GM19023 (cell line): ENCODE measurements around the gene ARAP2.

Experiments used
- ATAC-seq: cut with Tn5 transposase; IDR thresholded peaks from one replicate; pipeline ENCODE4 v1.9.1; 2021; ENCODE audit warnings: mild to moderate bottlenecking, moderate library complexity; ENCODE audit not compliant: unreplicated experiment

The ARAP2 gene

GRCh38 chr4:36260731-36261130 is 16.4 kb upstream of the ARAP2 start:
- no peak for ATAC-seq

GRCh38 chr4:36256398-36256891 is 12.1 kb upstream of the ARAP2 start:
- ATAC-seq = peak; percentile 60

GRCh38 chr4:36255577-36255976 is 11.3 kb upstream of the ARAP2 start:
- ATAC-seq = peak; percentile 72

DNA sequence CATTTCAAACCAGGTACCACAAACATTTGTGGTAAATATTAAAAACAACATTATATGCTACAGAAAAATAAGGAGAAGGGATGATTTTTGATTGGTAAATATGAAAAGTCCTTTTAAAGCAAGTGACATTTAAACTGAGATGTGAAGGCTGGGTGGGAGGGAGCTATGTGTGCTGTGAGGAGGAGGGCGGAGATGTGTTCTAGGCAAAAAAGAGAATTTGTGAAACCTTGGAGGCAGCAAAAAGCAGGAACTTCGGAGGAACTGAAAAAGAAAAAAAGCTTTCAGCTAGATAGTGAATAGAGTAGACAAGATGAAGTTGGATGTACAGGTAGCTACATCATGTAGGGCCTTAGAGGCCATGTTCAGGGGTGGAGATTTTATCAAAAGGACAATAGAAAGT is 10.1 kb upstream of the ARAP2 start:
- ATAC-seq = no peak

- ATAC-seq = no peak
Measured at GRCh38 chr4:36251983-36252382, 7.7 kb upstream of the ARAP2 start.

DNA sequence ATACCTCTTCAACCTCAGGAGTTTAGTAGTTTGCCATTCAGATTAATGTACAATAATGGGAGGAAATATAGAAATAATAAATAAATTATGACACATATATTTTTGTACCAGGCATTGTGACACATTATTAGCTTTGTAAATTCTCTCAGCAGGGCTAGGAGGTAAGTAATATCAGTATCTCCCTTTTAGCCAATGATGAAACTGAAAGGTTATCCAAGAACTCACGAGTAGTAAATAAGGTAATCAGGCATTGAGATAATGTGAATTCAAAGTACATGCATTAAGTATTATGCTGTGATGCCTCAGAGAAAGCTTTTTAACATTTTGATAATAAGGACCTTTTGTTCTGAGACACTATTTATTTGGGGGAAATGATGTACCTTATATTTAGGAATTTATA is 5.3 kb upstream of the ARAP2 start:
- no peak for ATAC-seq

DNA sequence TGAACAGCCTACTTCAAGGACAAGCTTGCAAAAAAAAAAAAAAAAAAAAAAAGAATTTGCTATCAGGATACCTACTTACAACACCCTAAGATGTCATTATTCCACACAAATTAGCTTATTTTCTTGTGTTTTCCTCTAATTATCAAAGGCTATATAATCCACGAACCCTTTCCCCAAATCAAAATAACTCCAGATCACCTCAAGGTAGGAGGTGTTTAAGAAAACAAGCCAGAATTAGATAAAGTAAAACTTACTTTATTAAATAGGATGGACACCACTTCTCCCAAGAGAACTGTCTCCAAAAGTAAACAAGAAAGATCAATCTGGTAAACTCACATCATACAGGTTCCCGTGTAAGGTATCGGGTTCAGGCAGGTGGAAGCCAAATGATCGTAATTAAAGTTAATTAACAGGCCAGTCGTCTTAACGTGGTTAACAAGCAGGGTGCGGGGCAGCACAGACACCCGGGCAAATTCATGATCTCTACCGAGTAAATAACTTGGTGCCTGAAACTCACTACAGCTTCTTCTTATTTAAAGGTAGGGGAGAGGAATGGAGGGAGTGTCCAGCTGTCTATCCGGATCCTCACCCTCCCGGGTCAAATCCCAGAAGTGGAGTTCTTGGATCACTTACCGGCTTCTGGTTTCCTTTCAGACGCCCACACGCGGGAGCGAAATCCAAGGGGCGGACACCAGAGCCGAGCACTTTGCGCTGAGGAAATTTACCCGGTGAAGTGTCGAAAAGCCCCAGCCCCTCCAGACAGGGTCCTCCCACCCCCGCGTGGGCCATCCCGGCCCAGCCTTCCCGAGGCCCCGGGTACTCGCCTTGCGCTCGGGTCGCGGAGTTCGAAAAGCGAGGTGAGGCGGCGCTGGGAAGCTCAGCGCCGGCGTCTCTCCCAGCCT is 708 bp downstream of the ARAP2 start:
- ATAC-seq = peak; percentile 41

- ATAC-seq = no peak
Measured at GRCh38 chr4:36242629-36243354, 1.5 kb downstream of the ARAP2 start.

DNA sequence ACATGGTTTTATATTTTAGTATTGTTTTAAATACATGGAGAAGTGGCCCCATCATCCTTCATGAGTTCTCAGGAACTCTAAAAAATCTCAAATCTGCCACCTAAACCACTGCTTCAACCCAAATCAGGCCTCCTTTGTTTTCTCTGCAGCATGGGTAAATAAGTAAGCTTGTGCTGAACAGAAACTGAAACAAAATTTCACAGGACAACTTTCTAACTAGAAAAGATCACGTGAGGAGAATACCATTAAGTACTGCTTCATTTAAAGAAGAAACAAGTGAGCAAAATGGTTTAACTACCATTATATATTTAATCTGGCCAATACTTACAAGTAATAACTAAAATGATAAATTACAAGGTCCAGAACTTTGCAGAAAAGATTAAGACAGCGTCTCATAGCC is 2.5 kb downstream of the ARAP2 start:
- peak; percentile 34 for ATAC-seq

DNA sequence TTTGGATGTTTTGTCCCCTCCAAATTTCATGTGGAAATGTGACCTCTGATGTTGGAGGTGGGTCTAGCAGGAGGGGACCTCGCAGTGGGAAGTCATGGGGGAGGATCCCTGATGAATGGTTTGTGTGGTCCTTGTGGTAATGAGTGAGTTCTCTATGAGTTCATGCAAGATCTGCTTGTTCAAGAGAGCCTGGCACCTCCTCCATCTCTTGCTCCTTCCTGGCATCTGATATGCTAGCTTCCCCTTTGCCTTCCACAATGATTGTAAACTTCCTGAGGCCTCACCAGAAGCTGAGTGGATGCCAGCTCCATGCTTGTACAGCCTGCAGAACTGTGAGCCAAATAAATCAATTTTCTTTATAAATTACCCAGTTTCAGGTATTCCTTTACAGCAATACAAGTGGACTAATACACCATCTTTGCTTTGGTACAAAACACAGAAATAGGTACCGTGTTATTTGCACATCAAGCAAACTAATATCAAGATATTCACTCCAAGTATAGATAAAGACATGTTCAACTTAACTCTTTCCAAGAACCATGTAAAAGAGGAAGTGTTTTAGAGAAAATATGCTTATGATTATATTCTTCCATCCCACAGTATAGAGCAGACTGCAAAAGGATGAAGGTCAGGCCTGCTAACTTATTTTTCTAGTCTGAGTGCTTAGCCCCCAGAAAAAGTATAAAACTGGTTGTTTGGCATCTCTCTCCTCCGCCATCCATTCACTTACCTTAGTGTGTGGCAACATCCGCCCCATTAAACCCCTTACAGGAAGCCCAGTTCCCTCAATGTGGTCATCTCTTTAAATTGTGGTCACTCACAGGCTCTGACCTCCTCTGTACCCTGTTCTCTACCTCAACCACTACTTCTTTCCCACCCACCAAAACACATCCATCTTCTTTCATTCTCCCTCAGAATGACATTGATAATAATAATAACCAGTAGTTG is 6.7 kb downstream of the ARAP2 start:
- no peak for ATAC-seq

GRCh38 chr4:36236159-36236558 is 8.2 kb downstream of the ARAP2 start:
- no peak for ATAC-seq

DNA sequence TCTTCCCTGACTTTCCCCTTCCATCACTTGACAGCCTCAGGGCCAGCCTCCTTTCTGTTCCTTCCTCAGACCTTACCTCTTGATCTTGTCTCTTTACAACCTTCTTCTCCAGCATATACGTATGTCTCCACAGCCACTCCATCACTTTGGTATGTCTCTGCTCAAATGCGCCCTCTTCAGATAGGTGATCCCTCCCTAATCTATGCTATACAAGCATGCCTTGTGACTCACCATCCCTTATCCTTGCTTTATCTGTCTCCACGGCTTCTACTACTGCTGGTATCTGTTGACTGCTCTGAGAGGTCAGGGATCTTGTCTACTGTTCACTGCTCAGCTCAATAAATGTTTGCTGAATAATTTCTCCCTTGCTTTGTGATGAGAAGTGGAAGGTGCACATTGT is 9.0 kb downstream of the ARAP2 start:
- no peak for ATAC-seq

GRCh38 chr4:36233567-36234266 is 10.6 kb downstream of the ARAP2 start:
- no peak for ATAC-seq

DNA sequence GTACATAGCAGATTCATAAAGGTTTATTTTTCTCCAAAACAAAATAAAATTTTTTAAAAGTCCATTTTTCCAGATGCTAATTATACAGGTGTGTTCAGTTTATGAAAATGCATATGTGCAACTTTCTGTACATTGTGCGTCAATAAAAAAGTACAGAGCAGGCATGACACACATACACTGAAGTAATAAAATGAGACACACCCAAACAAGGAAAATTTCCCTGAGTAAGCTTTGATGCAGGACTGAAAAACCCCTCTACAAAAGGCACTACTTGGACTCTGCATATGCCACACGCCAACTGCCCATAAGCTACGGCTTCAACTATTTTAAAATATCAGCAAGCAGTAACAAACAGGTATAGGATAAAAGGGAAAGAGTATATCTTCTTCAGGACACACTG is 13.8 kb downstream of the ARAP2 start:
- ATAC-seq = no peak

DNA sequence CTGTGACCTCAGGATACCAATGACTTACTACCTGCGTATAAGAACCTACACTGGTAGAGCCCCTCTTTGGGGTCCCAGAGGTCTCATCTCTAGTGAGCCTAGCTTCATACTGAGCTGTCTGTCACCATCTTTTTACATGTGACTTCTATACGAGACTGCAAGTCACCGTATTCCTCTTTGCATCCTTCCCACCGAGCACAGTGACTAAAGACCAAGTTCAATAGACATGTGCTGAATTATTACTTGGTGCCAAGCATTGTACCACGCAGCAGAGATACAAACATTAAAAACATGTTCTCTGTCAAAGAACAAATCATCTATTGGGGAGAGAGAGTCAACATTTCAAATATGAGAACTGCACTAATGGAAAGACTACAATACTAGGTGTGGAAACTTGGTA is 16.4 kb downstream of the ARAP2 start:
- no peak for ATAC-seq

DNA sequence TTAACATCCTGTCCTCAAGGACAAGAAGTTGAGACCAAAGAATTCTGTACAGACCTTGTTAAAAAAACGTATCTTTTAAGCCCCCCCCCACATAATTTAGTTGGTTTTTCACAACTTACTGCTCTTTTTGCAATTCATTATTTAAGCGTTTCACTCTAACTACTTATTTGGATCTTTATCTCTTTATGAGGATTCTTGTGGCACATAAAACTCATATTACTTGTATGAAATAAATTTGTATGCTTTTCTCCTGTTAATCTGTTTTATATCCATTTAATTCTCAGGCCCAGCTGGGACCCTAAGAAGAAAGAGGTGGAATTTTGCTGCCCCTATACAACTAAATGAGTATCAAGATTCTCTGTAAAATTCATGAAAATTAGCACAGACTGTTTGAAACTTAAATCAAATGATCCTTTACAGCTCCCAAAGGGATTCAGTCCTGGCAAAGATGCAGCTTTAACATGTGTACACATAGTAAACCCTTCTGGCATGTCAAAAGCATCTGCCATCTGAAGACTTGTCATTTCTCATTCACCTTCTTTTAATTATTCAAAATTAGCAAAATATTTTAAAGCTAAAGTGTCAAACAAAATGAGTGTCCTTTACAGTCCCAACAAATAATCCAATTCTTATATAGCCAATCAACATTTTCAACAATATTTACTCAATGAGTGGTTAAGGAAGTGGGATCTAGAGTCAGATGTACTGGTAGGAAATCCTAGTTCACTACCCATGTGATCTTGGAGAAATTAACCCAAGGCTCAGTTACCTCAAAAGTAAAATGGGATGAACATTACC is 17.7 kb downstream of the ARAP2 start:
- no peak for ATAC-seq

DNA sequence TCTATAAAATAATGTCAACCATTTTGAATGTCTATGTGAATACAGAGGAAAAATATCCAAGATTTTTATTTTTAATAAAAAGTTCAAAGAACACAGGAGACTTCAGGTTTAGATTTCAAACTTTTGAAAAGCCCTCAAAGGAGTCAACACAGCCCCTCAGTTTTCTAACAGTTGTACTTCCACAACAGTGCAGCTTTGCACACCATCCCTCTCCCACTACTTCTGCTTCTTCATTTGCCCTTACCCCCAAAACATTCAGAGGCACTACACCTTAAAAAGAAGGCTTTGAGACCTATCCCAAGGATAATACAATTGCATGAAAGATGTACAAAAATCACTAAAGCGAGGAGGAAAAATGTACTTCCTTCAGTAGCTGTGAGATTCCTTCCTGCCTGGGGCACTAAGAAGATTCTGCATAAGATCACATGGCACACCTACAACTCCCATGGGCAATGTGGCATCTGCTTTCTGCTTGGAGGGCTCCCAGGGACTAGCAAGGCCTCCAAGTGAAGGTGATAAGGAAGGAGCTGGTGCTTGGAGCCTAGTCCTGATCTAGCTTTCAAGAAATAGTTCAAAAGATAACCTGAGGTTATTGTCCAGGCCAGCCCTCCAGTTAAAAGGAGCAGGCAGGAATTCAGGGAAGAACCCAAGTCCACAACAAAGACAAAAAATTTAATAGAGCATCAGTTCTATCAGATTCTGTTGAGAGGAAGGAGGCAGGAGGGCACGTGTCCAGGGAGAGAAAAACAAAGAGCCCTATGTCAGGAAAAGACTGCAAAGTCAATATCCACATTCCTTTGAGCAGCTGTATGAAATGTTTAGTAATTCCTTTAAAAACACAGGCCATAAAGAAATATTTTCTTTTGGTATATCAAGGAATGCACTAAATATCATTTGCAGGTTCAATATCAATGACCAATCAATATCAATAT is 19.1 kb downstream of the ARAP2 start:
- ATAC-seq = no peak

- no peak for ATAC-seq
Measured at GRCh38 chr4:36222702-36223101, 21.6 kb downstream of the ARAP2 start.
